K562 (cell line): ENCODE results near the gene IL1RAPL2. TPM values are rescaled to one million over a fixed set of nuclear protein-coding genes. Genes with fewer than 3 reads are reported as not detected.

ENCODE experiments used
- ATAC-seq: fragments of 200-7000 bp; cut with Tn5 transposase; 3 replicates; pipeline ENCODE4 v1.9.1; 2020; ENCODE audit warnings: moderate library complexity
- BruUV-seq: library from RNA; stranded (reverse); fragments of 400-500 nt; replicated peaks from 2 replicates; lab custom pipeline; 2021; lab: Mats Ljungman, UMichigan
- CTCF ChIA-PET: fragments of 300-600 bp; formaldehyde crosslinking; extraction: SDS; loops from one replicate; lab custom pipeline; 2021; ENCODE audit warnings: low intra/inter-chr PET ratio; lab: Yijun Ruan, JAX
- POLR2A ChIA-PET: fragments of 300-600, 350-650 bp; sonication (Branson Sonifier 250); formaldehyde crosslinking; extraction: SDS; loops from one replicate; lab custom pipeline; 2021; ENCODE audit warnings: antibody characterized with exemption, inconsistent platforms; lab: Yijun Ruan, JAX
- DNase-seq, 4 experiments: peaks; one replicate each; pipeline versions ENCODE4 v3.0.0 to v3.0.0-alpha.2; 2011 to 2018; ENCODE audit warnings: low spot score in 3 of 4, mixed read lengths in 3 of 4; ENCODE audit errors: extremely low read depth in 1 of 4
- FAIRE-seq: peaks from 2 replicates; lab custom pipeline; 2011; peaks lifted over from hg19 to GRCh38; lab: Jason Lieb, UNC
- H2AFZ ChIP-seq: 2 replicates; pipeline ENCODE4 v1.6.0; 2011; ENCODE audit warnings: low read depth, low read length, control low read depth, inconsistent platforms
- H3K27ac ChIP-seq: fragments of 200-600 bp; 3 replicates; pipeline ENCODE4 v1.8.0; 2011; ENCODE audit warnings: low read depth, mild to moderate bottlenecking, control low read depth, inconsistent platforms, low read length, moderate library complexity, mixed read lengths; ENCODE audit errors: extremely low read depth
- H3K27me3 ChIP-seq, 2 experiments: fragments of 300-600 bp in 1 of 2; 2 replicates in 1 of 2; 3 replicates in 1 of 2; pipeline versions ENCODE4 v1.6.0 to v1.8.0; 2011; ENCODE audit warnings: inconsistent platforms in 2 of 2, low read length in 2 of 2, mild to moderate bottlenecking in 1 of 2, mixed read lengths in 1 of 2, moderate library complexity in 1 of 2; ENCODE audit not compliant: control insufficient read depth in 2 of 2, insufficient read depth in 2 of 2
- H3K36me3 ChIP-seq: fragments of 300-600 bp; 3 replicates; pipeline ENCODE4 v1.8.0; 2011; ENCODE audit warnings: mild to moderate bottlenecking, low read length, inconsistent platforms; ENCODE audit not compliant: control insufficient read depth, insufficient read depth
- H3K4me1 ChIP-seq, 2 experiments: fragments of 200-600 bp in 1 of 2; replicated peaks in 1 of 2; 2 replicates in 1 of 2; 3 replicates in 1 of 2; pipeline versions ENCODE4 v1.5.1 to v1.8.0; 2011; ENCODE audit warnings: inconsistent platforms in 2 of 2, low read length in 2 of 2, mild to moderate bottlenecking in 1 of 2, mixed read lengths in 1 of 2, moderate library complexity in 1 of 2; ENCODE audit not compliant: control insufficient read depth in 2 of 2, insufficient read depth in 2 of 2
- H3K4me2 ChIP-seq: 2 replicates; pipeline ENCODE4 v1.6.1; 2011; ENCODE audit warnings: low read length, control low read depth, inconsistent platforms, mixed read lengths; ENCODE audit not compliant: insufficient read depth
- H3K4me3 ChIP-seq: fragments of 200-600 bp; sonication (generic), shearing (Covaris generic); 2 replicates; pipeline ENCODE4 v1.5.1; 2016; ENCODE audit warnings: control low read depth, inconsistent platforms
- H3K79me2 ChIP-seq: fragments of 200-600 bp; 3 replicates; pipeline ENCODE4 v1.8.0; 2011; ENCODE audit warnings: low read length, inconsistent platforms; ENCODE audit not compliant: control insufficient read depth, insufficient read depth
- H3K9ac ChIP-seq, 2 experiments: 2 replicates each; pipeline versions ENCODE4 v1.6.0 to v1.6.1; 2011; ENCODE audit warnings: low read depth in 2 of 2, low read length in 2 of 2, control low read depth in 1 of 2, inconsistent platforms in 1 of 2, mild to moderate bottlenecking in 1 of 2, mixed read lengths in 1 of 2; ENCODE audit not compliant: insufficient read depth in 1 of 2
- H3K9me1 ChIP-seq: one replicate; pipeline ENCODE4 v1.6.0; 2011; ENCODE audit warnings: inconsistent platforms, mild to moderate bottlenecking, low read length, moderate library complexity; ENCODE audit not compliant: control insufficient read depth, insufficient read depth
- H3K9me3 ChIP-seq: replicated peaks from 2 replicates; pipeline ENCODE4 v1.5.1; 2011; ENCODE audit warnings: low read depth, low read length, inconsistent platforms; ENCODE audit not compliant: control insufficient read depth, insufficient read depth
- H4K20me1 ChIP-seq: replicated peaks from 2 replicates; pipeline ENCODE4 v1.6.1; 2011; ENCODE audit warnings: low read length, inconsistent platforms, mixed read lengths; ENCODE audit not compliant: control insufficient read depth, insufficient read depth
- BRD4 ChIP-seq: fragments of 200-600 bp; sonication (generic); IDR thresholded peaks from 2 replicates; pipeline ENCODE4 v1.6.1; 2017; ENCODE audit warnings: inconsistent platforms
- EHMT2 ChIP-seq: fragments of 450-650 bp; IDR thresholded peaks from 2 replicates; pipeline ENCODE4 v1.6.1; 2018; ENCODE audit warnings: antibody characterized with exemption
- ETV5 ChIP-seq: sonication (generic); formaldehyde crosslinking; IDR thresholded peaks from 2 replicates; pipeline ENCODE4 v1.4.0; 2020; ENCODE audit warnings: low read depth, mild to moderate bottlenecking, missing genetic modification reagents
- MAFK ChIP-seq: IDR thresholded peaks from 2 replicates; pipeline ENCODE4 v1.6.1; 2011; ENCODE audit warnings: low read length, improper control_type of control experiment
- MAX ChIP-seq: sonication (generic); formaldehyde crosslinking; IDR thresholded peaks from 2 replicates; pipeline ENCODE4 v1.9.0; 2022; ENCODE audit warnings: mild to moderate bottlenecking, missing genetic modification reagents
- MAZ ChIP-seq, 2 experiments: fragments of 450-650 bp in 1 of 2; sonication (generic) in 1 of 2; formaldehyde crosslinking; IDR thresholded peaks in 1 of 2; conservative IDR thresholded peaks in 1 of 2; 2 replicates each; pipeline versions ENCODE4 v1.4.0 to v1.5.0; 2020; ENCODE audit warnings: mild to moderate bottlenecking in 1 of 2, missing genetic modification reagents in 1 of 2
- NUFIP1 ChIP-seq: fragments of 450-650 bp; IDR thresholded peaks from 2 replicates; pipeline ENCODE4 v1.6.1; 2018; ENCODE audit not compliant: partially characterized antibody
- PATZ1 ChIP-seq: fragments of 250-450 bp; sonication (Bioruptor Pico); IDR thresholded peaks from 2 replicates; pipeline ENCODE4 v1.5.0; 2020; ENCODE audit warnings: mild to moderate bottlenecking, borderline replicate concordance
- SAP30 ChIP-seq: fragments of 200-600 bp; sonication (generic); IDR thresholded peaks from 2 replicates; pipeline ENCODE4 v1.6.1; 2012; ENCODE audit warnings: borderline replicate concordance, low read depth, mild to moderate bottlenecking, moderate library complexity, low read length, control low read depth, inconsistent platforms; ENCODE audit not compliant: insufficient read depth, poor library complexity, severe bottlenecking
- SFPQ ChIP-seq: fragments of 200-400 bp; formaldehyde crosslinking; IDR thresholded peaks from 2 replicates; pipeline ENCODE4 v1.6.1; 2017; ENCODE audit warnings: mild to moderate bottlenecking, low read depth, low read length, moderate library complexity
- SIRT6 ChIP-seq: IDR thresholded peaks from one replicate; pipeline ENCODE4 v1.6.1; 2012; ENCODE audit warnings: low read depth, mild to moderate bottlenecking, control low read depth, inconsistent platforms, low read length, moderate library complexity
- SLC30A9 ChIP-seq: fragments of 250-450 bp; sonication (Bioruptor Pico); IDR thresholded peaks from 2 replicates; pipeline ENCODE4 v1.8.0; 2022; ENCODE audit warnings: mild to moderate bottlenecking, moderate library complexity
- SMARCE1 ChIP-seq: fragments of 450-650 bp; IDR thresholded peaks from 2 replicates; pipeline ENCODE4 v1.7.1; 2016; ENCODE audit warnings: mild to moderate bottlenecking
- SP2 ChIP-seq: IDR thresholded peaks from 2 replicates; pipeline ENCODE4 v1.6.1; 2011; ENCODE audit warnings: mild to moderate bottlenecking, low read depth, low read length, moderate library complexity; ENCODE audit not compliant: poor library complexity, severe bottlenecking; ENCODE audit errors: extremely low read depth
- ZNF184 ChIP-seq: sonication (generic); formaldehyde crosslinking; IDR thresholded peaks from 2 replicates; pipeline ENCODE4 v1.5.0; 2020; ENCODE audit warnings: missing genetic modification reagents
- ZNF232 ChIP-seq: sonication (generic); formaldehyde crosslinking; IDR thresholded peaks from 2 replicates; pipeline ENCODE4 v1.8.0; 2022; ENCODE audit warnings: mild to moderate bottlenecking, missing genetic modification reagents
- ZNF316 ChIP-seq: fragments of 450-650 bp; IDR thresholded peaks from 2 replicates; pipeline ENCODE4 v1.6.1; 2016
- ZNF431 ChIP-seq: sonication (generic); formaldehyde crosslinking; IDR thresholded peaks from 2 replicates; pipeline ENCODE4 v1.8.0; 2022; ENCODE audit warnings: mild to moderate bottlenecking, missing genetic modification reagents
- ZZZ3 ChIP-seq: fragments of 450-650 bp; IDR thresholded peaks from 2 replicates; pipeline ENCODE4 v1.6.1; 2016; ENCODE audit warnings: antibody characterized with exemption, mild to moderate bottlenecking, moderate library complexity
- WGBS: fragments of 100-300 bp; shearing (Covaris generic); methylation state at CpG from one replicate; pipeline ENCODE4 v1.1.6; 2016; ENCODE audit warnings: low coverage, mixed read lengths; ENCODE audit not compliant: insufficient coverage; ENCODE audit errors: missing lambda C conversion rate; 5-methylcytosine and 5-hydroxymethylcytosine counted together
- in situ Hi-C: fragments of 300-500 bp; cut with MboI; formaldehyde crosslinking; loops from 4 replicates; pipeline ENCODE4 v1.15.0; 2018; ENCODE audit warnings: inconsistent platforms, mixed read lengths
- intact Hi-C: fragments of 100-400 bp; cut with micrococcal nuclease; formaldehyde crosslinking; loops from 2 replicates; pipeline ENCODE4 v1.14.2; 2022
- polyA plus RNA-seq, 8 experiments: library from polyadenylated mRNA; depleted of rRNA in 4 of 8; stranded (reverse) in 5 of 8; unstranded in 3 of 8; fragments of >200 nt; fragmentation: Nextera tagmentation in 2 of 8; fragmentation: Illumina TruSeq in 1 of 8; extraction: Ambion mirVana in 2 of 8; extraction: Trizol in 1 of 8; gene quantifications; 2 replicates each; pipeline versions ENCODE4 v1.2.1 to v1.2.3, GENCODE V29; 2011 to 2014; ENCODE audit warnings: inconsistent platforms in 1 of 8, missing spikeins in 1 of 8
- total RNA-seq, 7 experiments: library from RNA; depleted of rRNA in 6 of 7; stranded (reverse); fragments of >200 nt in 6 of 7; fragmentation: Illumina TruSeq in 2 of 7; extraction: Trizol in 2 of 7; gene quantifications; 2 replicates each; pipeline versions ENCODE4 v1.2.1 to v1.2.3, GENCODE V29; 2011 to 2021; ENCODE audit warnings: low replicate concordance in 1 of 7

The IL1RAPL2 gene
- total and polyA plus RNA-seq, 9 of the 15 experiments (the other 6 are each of a cell fraction or from before 2014, with no cell fraction given): not detected

GRCh38 chrX:104961926-104962325 is 395.9 kb downstream of the IL1RAPL2 start:
- no peaks in the 10 kb centered on the region for H3K36me3 ChIP-seq
- no peak overlapping the region for H3K9ac ChIP-seq
- intact Hi-C loops: no loop called here
- no peaks in the 10 kb centered on the region for H3K4me1 ChIP-seq
- H3K4me3 ChIP-seq: no peak overlapping the region
- H3K27me3 ChIP-seq: no peaks in the 10 kb centered on the region
- no peak overlapping the region for H3K27ac ChIP-seq
- H3K79me2 ChIP-seq: no peaks in the 10 kb centered on the region
- ATAC-seq: no peak
- H3K9me1 ChIP-seq: no peaks in the 10 kb centered on the region
- H4K20me1 ChIP-seq: no peaks in the 10 kb centered on the region
- no peak for TF ChIP-seq BRD4
- no peak for TF ChIP-seq PATZ1 (CRISPR knock-in tag)
- no peak for TF ChIP-seq ZZZ3
- TF ChIP-seq SLC30A9: no peak
- TF ChIP-seq SFPQ: no peak
- TF ChIP-seq ZNF232 (CRISPR knock-in tag): no peak
- no peak for TF ChIP-seq EHMT2
- TF ChIP-seq SP2: no peak
- no peak for TF ChIP-seq MAZ (CRISPR knock-in tag; conservative IDR thresholded peaks at IDR 0.05 in 1 of 2, IDR thresholded peaks at IDR 0.05 in 1 of 2)
- no peak for TF ChIP-seq ETV5 (CRISPR knock-in tag)
- no peak for TF ChIP-seq SMARCE1
- TF ChIP-seq NUFIP1: no peak
- no peak for TF ChIP-seq ZNF184 (CRISPR knock-in tag)
- TF ChIP-seq MAFK: no peak
- no peak for TF ChIP-seq MAX (CRISPR knock-in tag)
- no peak for TF ChIP-seq SAP30
- no peak for TF ChIP-seq ZNF431 (CRISPR knock-in tag)
- no peak for TF ChIP-seq SIRT6
- TF ChIP-seq ZNF316: no peak
- TF ChIP-seq, all 486 proteins: peak for 0
- WGBS: 0% methylated on average over 1 of the region's 1 CpG
- CTCF ChIA-PET: no interaction called here
- H3K9me3 ChIP-seq: no peaks in the 10 kb centered on the region
- DNase-seq (no peak), FAIRE-seq (no peak)
- no peak overlapping the region for H2AFZ ChIP-seq
- in situ Hi-C loops: no loop called here
- no TSS peak for BruUV-seq
- POLR2A ChIA-PET: no interaction called here
- H3K4me2 ChIP-seq: no peak overlapping the region
